Heart right ventricle (tissue), 16 donors: Measurements from ENCODE around the gene FGD3. TPM values are rescaled to one million over a fixed set of nuclear protein-coding genes. Genes with fewer than 3 reads are reported as not detected.

Source experiments
- ATAC-seq, 8 donors: fragments of 200-7000 bp; cut with Tn5 transposase; one replicate each; pipeline ENCODE4 v1.9.1; 2020; ENCODE audit warnings: mild to moderate bottlenecking in 8 of 8, moderate library complexity in 8 of 8, moderate number of reproducible peaks in 1 of 8
- DNase-seq, 2 donors: peaks; one replicate each; pipeline ENCODE4 v3.0.0-alpha.2; 2020
- H3K27ac ChIP-seq, 10 donors: fragments of 200-600 bp; sonication (generic) in 2 of 10; one replicate each; pipeline versions ENCODE4 v1.5.0 to v1.8.0; 2020 to 2022; ENCODE audit warnings: mild to moderate bottlenecking in 3 of 10
- H3K27me3 ChIP-seq, 7 donors: fragments of 200-600 bp; one replicate each; pipeline ENCODE4 v1.8.0; 2021 to 2022; ENCODE audit warnings: mild to moderate bottlenecking in 2 of 7
- H3K36me3 ChIP-seq, 9 donors: fragments of 200-600 bp; sonication (generic) in 1 of 9; one replicate each; pipeline versions ENCODE4 v1.5.0 to v1.8.0; 2020 to 2022; ENCODE audit warnings: mild to moderate bottlenecking in 2 of 9
- H3K4me1 ChIP-seq, 9 donors: fragments of 200-600 bp; sonication (generic) in 1 of 9; one replicate each; pipeline versions ENCODE4 v1.5.0 to v1.8.0; 2020 to 2022; ENCODE audit warnings: mild to moderate bottlenecking in 4 of 9
- H3K4me3 ChIP-seq, 10 donors: fragments of 200-600 bp; sonication (generic) in 2 of 10; one replicate each; pipeline versions ENCODE4 v1.5.0 to v1.8.0; 2020 to 2022; ENCODE audit warnings: mild to moderate bottlenecking in 7 of 10, moderate library complexity in 2 of 10
- H3K9me3 ChIP-seq, 11 donors: fragments of 200-600 bp in 10 of 11; sonication (generic) in 2 of 11; one replicate each; pipeline versions ENCODE4 v1.5.0 to v1.8.0; 2013 to 2022; ENCODE audit warnings: mild to moderate bottlenecking in 2 of 11, control low read depth in 1 of 11, moderate library complexity in 1 of 11
- CTCF ChIP-seq, 9 donors: fragments of 200-600 bp; sonication (generic) in 2 of 9; IDR thresholded peaks; one replicate each; pipeline versions ENCODE4 v1.5.0 to v1.8.0; 2021 to 2022; ENCODE audit warnings: antibody characterized with exemption in 9 of 9, mild to moderate bottlenecking in 5 of 9, moderate library complexity in 1 of 9
- WGBS, 2 donors: extraction: QIAGEN DNeasy Blood & Tissue Kit; methylation state at CpG; one replicate each; pipeline ENCODE4 v1.1.7; 2013; ENCODE audit warnings: inconsistent platforms in 1 of 2; 5-methylcytosine and 5-hydroxymethylcytosine counted together
- intact Hi-C, 10 donors: fragments of 100-400 bp; cut with DNase I; formaldehyde crosslinking; loops; one replicate each; pipeline versions ENCODE4 v1.11.1 to v1.14.2; 2022
- polyA plus RNA-seq, 2 donors: library from polyadenylated mRNA; stranded (reverse); fragments of 200-250 nt; gene quantifications; one replicate each; pipeline ENCODE4 v1.2.3, GENCODE V29; 2013
- total RNA-seq, 10 donors: library from RNA; stranded (reverse); fragmentation: NEBNext Ultra II Directional in 3 of 10; extraction: Animal tissue kit (Norgen Biotek cat#: 25700) in 3 of 10; gene quantifications; one replicate each; pipeline versions ENCODE4 v1.2.1 to v1.2.4, GENCODE V29; 2021 to 2023
- donor health status: Arrhythmogenic right ventricular cardiomyopathy.
- donor health status: ischemic (EF 13 %, LVEDD 7.1; RV severe dilation, severe dysfunction).
- donor health status: healthy with polysubstance abuse.
- donor health status: DM: no; HTN: yes; CAD: no.
- donor health status: DM: no; HTN: no; CAD: no.
- donor health status: ischemic (EF 25% LVEDD 6.9; RV normal size, moderate dysfunction).
- donor health status: ischemic (EF 25% LVEDD 5.7; RV mildly dilated, moderate dysfunction).
- donor health status: healthy.
- donor health status: DM: yes; HTN: yes; CAD: no.
- donor health status: Ischemic cardiomyopathy.
- donor health status: ischemic (EF 35%, LVEDD 5.7; RV mildly dilated, moderate dysfunction).
- donor health status: nonischemic (EF 11% LVEDD 7.7; RV severe dilation, severe dysfunction).
- donor health status: DM: yes; HTN: yes; CAD: no.
- donor health status: PGD.
- donor health status: ischemic (EF 29% LVEDD 5.4; RV normal size, mild dysfunction).
- donor health status: nonischemic (EF 23%, LVEDD 6.1; RV moderate dilation, normal function).

The FGD3 gene
- total and polyA plus RNA-seq, 12 donors = 0.40 to 8.5 (median 2.2) TPM

DNA sequence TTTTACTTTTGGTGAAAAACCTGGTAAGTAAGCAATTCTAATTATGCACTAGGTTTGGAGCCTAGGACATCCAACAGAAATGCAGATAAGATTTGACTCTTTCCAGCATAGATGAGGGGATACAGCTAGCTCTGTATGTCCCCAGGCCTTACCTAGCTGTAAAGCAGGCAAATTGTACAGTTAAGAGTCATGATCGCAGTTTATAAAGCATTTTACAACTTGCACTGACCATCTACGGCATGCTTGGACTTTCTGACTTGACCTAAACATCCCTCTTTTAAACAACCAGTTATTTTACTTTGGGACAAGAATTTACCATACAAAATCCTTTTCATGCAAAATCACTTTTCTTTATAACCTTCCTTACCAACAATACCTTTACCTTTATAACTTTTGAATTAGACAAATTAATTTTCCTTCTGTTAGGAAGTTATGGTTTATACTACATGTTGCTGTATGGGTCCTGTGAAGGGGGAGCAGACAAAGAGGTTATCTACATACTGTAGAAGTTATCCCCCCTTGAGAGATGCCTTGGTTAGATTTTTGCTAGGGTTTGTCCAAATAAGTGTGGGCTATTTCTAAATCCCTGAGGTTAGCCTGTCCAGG is 36.8 kb downstream of the FGD3 start:
- intact Hi-C loops = no loop called here
- 60 to 62% methylated on average over 2 of the region's 2 CpGs for WGBS, 2 donors
- no peak for TF ChIP-seq CTCF (IDR thresholded peaks at IDR 0.05)
- Histone ChIP-seq H3K4me1 (peaks cover 0 to 37% (median 0%) of the 10 kb centered on the region in 9 donors), H3K27ac (no peak overlapping the region), H3K36me3 (peaks cover 0 to 4% (median 0%) of the 10 kb centered on the region in 9 donors), H3K9me3 (peaks cover 0 to 23% (median 5%) of the 10 kb centered on the region in 11 donors), H3K4me3 (no peak overlapping the region), H3K27me3 (no peaks in the 10 kb centered on the region)
- ATAC-seq (no peak), DNase-seq (no peak)

DNA sequence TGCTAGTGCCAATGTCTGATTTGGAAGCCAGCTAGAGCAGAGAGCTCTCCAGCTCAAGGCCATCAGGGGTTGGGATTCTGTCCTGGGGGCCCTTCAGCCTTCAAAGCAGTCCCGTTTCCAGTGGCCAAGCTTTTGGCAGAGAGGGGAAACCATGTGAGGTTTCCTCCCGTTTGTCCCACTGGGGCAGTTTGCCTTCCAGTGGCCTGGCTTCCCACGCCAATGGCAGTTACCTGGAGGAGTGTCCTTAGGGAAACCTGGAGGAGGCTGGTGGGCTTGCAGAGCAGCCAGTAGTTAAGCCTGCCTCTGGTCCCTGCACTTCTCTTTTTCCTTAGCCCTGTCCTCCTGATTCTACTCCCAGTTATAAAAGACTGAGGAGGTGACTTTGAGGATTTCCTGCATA is 37.7 kb downstream of the FGD3 start:
- WGBS, 2 donors = 75% methylated on average over 3 of the region's 3 CpGs
- ATAC-seq (no peak), DNase-seq (no peak)
- Histone ChIP-seq H3K27me3 (no peaks in the 10 kb centered on the region), H3K4me1 (peaks cover 0 to 28% (median 0%) of the 10 kb centered on the region in 9 donors), H3K4me3 (no peak overlapping the region), H3K27ac (no peak overlapping the region), H3K36me3 (peaks cover 0 to 4% (median 0%) of the 10 kb centered on the region in 9 donors), H3K9me3 (peaks cover 0 to 23% (median 5%) of the 10 kb centered on the region in 11 donors)
- no peak for TF ChIP-seq CTCF (IDR thresholded peaks at IDR 0.05)
- intact Hi-C loops = no loop called here

GRCh38 chr9:92986176-92987119 is 39.1 kb downstream of the FGD3 start:
- peaks cover 0 to 23% (median 0%) of the 10 kb centered on the region in 9 donors for H3K4me1 ChIP-seq

More at GRCh38 chr9:92986176-92987119, 39.1 kb downstream of the FGD3 start:
- Histone ChIP-seq H3K4me3 (no peak overlapping the region), H3K27ac (no peak overlapping the region), H3K27me3 (no peaks in the 10 kb centered on the region), H3K36me3 (peaks cover 0 to 4% (median 0%) of the 10 kb centered on the region in 9 donors), H3K9me3 (peaks cover 0 to 24% (median 5%) of the 10 kb centered on the region in 11 donors)
- TF ChIP-seq CTCF (IDR thresholded peaks at IDR 0.05) = peak in 7 of 9 donors; percentile 33 to 63 (median 41)
- intact Hi-C loops = no loop called here
- WGBS, 2 donors = 80 to 81% methylated on average over 6 of the region's 6 CpGs
- DNase-seq (no peak), ATAC-seq (no peak)
